HFF-Myc (cell line): ENCODE data around the gene CADM2.
"Not testable (repeated sequence)": the region's sequence is repeated elsewhere in the genome, so short reads cannot be mapped to it uniquely, and the experiment has no call there.

ENCODE experiments used
- DNase-seq: peaks from one replicate; pipeline ENCODE4 v3.0.0-alpha.2; 2011; ENCODE audit warnings: low read depth; ENCODE audit errors: extremely low read depth
- H3K4me3 ChIP-seq: replicated peaks from 2 replicates; pipeline ENCODE4 v1.5.1; 2011; ENCODE audit warnings: low read depth, mild to moderate bottlenecking, control low read depth, low read length
- CTCF ChIP-seq: IDR thresholded peaks from 2 replicates; pipeline ENCODE4 v1.5.1; 2012; ENCODE audit warnings: mild to moderate bottlenecking, low read depth, low read length, control low read depth; ENCODE audit errors: missing control alignments

The CADM2 gene

GRCh38 chr3:85090495-85090894 is 131.7 kb downstream of the CADM2 start:
- no peak for TF ChIP-seq CTCF
- no peak overlapping the region for H3K4me3 ChIP-seq
- no peak for DNase-seq

DNA sequence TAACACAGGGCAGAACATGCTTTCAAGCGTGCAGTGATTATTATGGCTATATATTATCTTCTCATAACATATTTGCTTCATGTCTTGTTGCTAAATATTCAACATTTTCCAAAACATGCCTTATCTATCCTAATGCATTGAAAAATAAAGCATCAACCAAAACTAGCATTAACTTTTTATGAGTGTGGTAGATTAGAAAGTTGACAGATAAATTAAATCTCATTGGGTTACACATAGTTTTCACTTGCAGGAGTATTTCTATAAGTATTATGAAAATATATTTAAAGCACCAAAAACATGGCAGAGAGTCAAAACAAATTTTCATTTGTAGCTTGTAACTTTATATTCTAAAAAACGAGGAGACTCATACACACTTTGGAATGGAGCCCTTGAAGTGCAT is 141.5 kb downstream of the CADM2 start:
- no peak for TF ChIP-seq CTCF
- DNase-seq: no peak
- no peak overlapping the region for H3K4me3 ChIP-seq

- H3K4me3 ChIP-seq: no peak overlapping the region
Measured at GRCh38 chr3:85102781-85103180, 144.0 kb downstream of the CADM2 start.

GRCh38 chr3:85110393-85110792 is 151.6 kb downstream of the CADM2 start:
- TF ChIP-seq CTCF: no peak
- H3K4me3 ChIP-seq: no peak overlapping the region
- no peak for DNase-seq

More at GRCh38 chr3:85102781-85103180, 144.0 kb downstream of the CADM2 start:
- DNase-seq: no peak
- TF ChIP-seq CTCF: no peak

- TF ChIP-seq CTCF: no peak
- no peak for DNase-seq
- no peak overlapping the region for H3K4me3 ChIP-seq
Measured at GRCh38 chr3:85120879-85121278, 162.1 kb downstream of the CADM2 start.

DNA sequence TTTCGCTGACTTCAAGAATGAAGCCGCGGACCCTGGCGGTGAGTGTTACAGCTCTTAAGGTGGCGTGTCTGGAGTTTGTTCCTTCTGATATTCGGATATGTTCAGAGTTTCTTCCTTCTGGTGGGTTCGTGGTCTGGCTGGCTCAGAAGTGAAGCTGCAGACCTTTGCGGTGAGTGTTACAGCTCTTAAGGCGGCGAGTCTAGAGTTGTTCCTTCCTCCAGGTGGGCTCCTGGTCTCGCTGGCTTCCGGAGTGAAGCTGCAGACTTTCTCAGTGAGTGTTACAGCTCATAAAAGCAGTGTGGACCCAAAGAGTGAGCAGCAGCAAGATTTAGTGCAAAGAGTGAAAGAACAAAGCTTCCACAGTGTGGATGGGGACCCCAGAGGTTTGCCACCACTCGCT is 174.1 kb downstream of the CADM2 start:
- not testable (repeated sequence) for H3K4me3 ChIP-seq, DNase-seq

DNA sequence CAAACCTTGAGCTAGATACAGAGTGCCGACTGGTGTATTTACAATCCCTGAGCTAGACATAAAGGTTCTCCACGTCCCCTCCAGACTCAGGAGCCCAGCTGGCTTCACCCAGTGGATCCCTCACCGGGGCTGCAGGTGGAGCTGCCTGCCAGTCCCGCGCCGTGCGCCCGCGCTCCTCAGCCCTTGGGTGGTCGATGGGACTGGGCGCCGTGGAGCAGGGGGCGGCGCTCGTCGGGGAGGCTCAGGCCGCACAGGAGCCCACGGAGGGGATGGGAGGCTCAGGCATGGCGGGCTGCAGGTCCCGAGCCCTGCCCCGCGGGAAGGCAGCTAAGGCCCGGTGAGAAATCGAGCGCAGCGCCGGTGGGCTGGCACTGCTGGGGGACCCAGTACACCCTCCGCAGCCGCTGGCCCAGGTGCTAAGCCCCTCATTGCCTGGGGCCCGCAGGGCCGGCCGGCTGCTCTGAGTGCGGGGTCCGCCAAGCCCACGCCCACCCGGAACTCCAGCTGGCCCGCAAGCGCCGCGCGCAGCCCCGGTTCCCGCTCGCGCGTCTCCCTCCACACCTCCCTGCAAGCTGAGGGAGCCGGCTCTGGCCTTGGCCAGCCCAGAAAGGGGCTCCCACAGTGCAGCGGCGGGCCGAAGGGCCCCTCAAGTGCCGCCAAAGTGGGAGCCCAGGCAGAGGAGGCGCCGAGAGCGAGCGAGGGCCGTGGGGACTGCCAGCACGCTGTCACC is 175.1 kb downstream of the CADM2 start:
- not testable (repeated sequence) for DNase-seq, H3K4me3 ChIP-seq

DNA sequence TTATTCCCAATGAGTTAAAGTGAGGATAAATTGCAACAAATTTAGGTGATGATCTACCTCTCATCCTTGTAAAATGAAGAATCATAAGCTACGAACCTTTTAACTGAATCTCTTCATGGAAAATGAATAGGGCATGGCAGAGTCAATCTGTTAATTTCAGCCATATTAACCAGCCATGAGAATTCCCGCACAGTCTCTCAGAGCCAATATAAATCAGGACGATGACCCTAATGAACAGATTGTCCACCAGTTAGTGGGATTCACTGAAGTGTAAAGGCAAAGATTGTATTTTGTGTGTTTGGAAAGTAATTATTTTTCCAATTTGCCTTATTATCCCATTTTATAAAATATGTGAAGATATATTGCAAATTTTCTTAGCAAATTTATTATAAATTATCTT is 183.8 kb downstream of the CADM2 start:
- no peak for DNase-seq
- H3K4me3 ChIP-seq: no peak overlapping the region
- TF ChIP-seq CTCF: no peak
